ENCODE measurements around the gene CTAGE9. TPM values are rescaled to one million over a fixed set of nuclear protein-coding genes. Genes with fewer than 3 reads are reported as not detected.

CTAGE9 gene
- total and polyA plus RNA-seq, 2 of the 8 experiments (the other 6 are each of a cell fraction or from before 2014, with no cell fraction given): not detected

GRCh38 chr6:131692589-131692988, 18.2 kb downstream of the CTAGE9 start:
- Histone ChIP-seq H4K5ac (ENCODE audit: insufficient read length, low read depth, low read length) (no peak overlapping the region), H3K23me2 (ENCODE audit: low read depth, low read length) (no peaks in the 10 kb centered on the region), H3K9me3 (ENCODE audit: insufficient read depth in 2 of 2, low read depth in 1 of 2, low read length in 1 of 2) (no peaks in the 10 kb centered on the region), H3K4me1 (replicated peaks in 1 of 4; ENCODE audit: control insufficient read depth in 3 of 4, insufficient read depth in 4 of 4, low read length in 3 of 4) (peaks cover 0 to 3% (median 3%) of the 10 kb centered on the region in 4 experiments; a peak in 3 of 7 replicates), H3K79me2 (ENCODE audit: control insufficient read depth in 1 of 2, insufficient read depth in 2 of 2, low read length in 2 of 2) (no peaks in the 10 kb centered on the region), H3K18ac (ENCODE audit: extremely low read depth, low read length) (no peak overlapping the region), H3K4ac (replicated peaks; ENCODE audit: insufficient read length, low read depth, low read length) (no peak overlapping the region), H3K14ac (ENCODE audit: insufficient read length) (no peak overlapping the region), H2AFZ (ENCODE audit: low read length) (no peak overlapping the region), H2BK12ac (ENCODE audit: low read depth, low read length) (no peak overlapping the region), H3K79me1 (ENCODE audit: low read depth, low read length) (no peaks in the 10 kb centered on the region), H3K27ac (ENCODE audit: low read depth, low read length) (no peak overlapping the region), H3K56ac (replicated peaks; ENCODE audit: insufficient read length, low read depth, low read length) (no peak overlapping the region), H3K4me3 (ENCODE audit: extremely low read depth in 1 of 4, insufficient read depth in 2 of 4, low read depth in 3 of 4, low read length in 4 of 4) (no peak overlapping the region), H2BK20ac (ENCODE audit: low read length) (no peak overlapping the region), H4K91ac (replicated peaks; ENCODE audit: insufficient read length, low read length) (no peak overlapping the region), H4K8ac (ENCODE audit: extremely low read depth, insufficient read depth, low read length) (no peak overlapping the region), H2AK5ac (ENCODE audit: low read depth, low read length) (no peak overlapping the region), H4K20me1 (replicated peaks in 1 of 2; ENCODE audit: control insufficient read depth in 1 of 2, insufficient read depth in 2 of 2, low read length in 2 of 2) (no peaks in the 10 kb centered on the region), H3K23ac (ENCODE audit: insufficient read length) (no peak overlapping the region), H3K36me3 (ENCODE audit: control insufficient read depth in 2 of 4, insufficient read depth in 4 of 4, low read length in 3 of 4) (no peaks in the 10 kb centered on the region), H2BK120ac (replicated peaks; ENCODE audit: low read depth, low read length) (no peak overlapping the region), H2BK15ac (ENCODE audit: low read length) (no peak overlapping the region), H3K9ac (replicated peaks in 1 of 4; ENCODE audit: extremely low read depth in 1 of 4, low read depth in 3 of 4, low read length in 3 of 4) (no peak overlapping the region), H3K27me3 (replicated peaks in 1 of 4; ENCODE audit: control insufficient read depth in 3 of 4, extremely low read depth in 1 of 4, insufficient read depth in 3 of 4, low read length in 3 of 4) (no peaks in the 10 kb centered on the region), H3K4me2 (ENCODE audit: insufficient read depth in 1 of 2, low read depth in 2 of 2, low read length in 2 of 2) (no peak overlapping the region), H2BK5ac (ENCODE audit: low read depth, low read length) (no peak overlapping the region)
- no peak for TF ChIP-seq HDAC6 (IDR thresholded peaks at IDR 0.05; ENCODE audit: low read depth, low read length)
- no peak for TF ChIP-seq KDM4A (IDR thresholded peaks at IDR 0.05; ENCODE audit: low read depth, low read length, severe bottlenecking)
- POLR2A ChIA-PET (ENCODE audit: partially characterized antibody): no interaction called here
- FAIRE-seq (no peak), DNase-seq (ENCODE audit: low read depth in 1 of 2, low spot score in 2 of 2) (no peak)
- CTCF ChIA-PET (ENCODE audit: partially characterized antibody): no interaction called here
